GM19023 (cell line): ENCODE data around the gene TBC1D22A.
"Not testable (repeated sequence)": the region's sequence is repeated elsewhere in the genome, so short reads cannot be mapped to it uniquely, and the experiment has no call there.

ENCODE experiments used
- ATAC-seq: cut with Tn5 transposase; IDR thresholded peaks from one replicate; pipeline ENCODE4 v1.9.1; 2021; ENCODE audit warnings: mild to moderate bottlenecking, moderate library complexity; ENCODE audit not compliant: unreplicated experiment

TBC1D22A gene

GRCh38 chr22:47168900-47169800 lies 406.7 kb downstream of the TBC1D22A start:
- no peak for ATAC-seq

GRCh38 chr22:47169801-47170140 lies 407.3 kb downstream of the TBC1D22A start:
- no peak for ATAC-seq

- ATAC-seq: not testable (repeated sequence)
Observed at GRCh38 chr22:47170511-47171440, 408.3 kb downstream of the TBC1D22A start.

DNA sequence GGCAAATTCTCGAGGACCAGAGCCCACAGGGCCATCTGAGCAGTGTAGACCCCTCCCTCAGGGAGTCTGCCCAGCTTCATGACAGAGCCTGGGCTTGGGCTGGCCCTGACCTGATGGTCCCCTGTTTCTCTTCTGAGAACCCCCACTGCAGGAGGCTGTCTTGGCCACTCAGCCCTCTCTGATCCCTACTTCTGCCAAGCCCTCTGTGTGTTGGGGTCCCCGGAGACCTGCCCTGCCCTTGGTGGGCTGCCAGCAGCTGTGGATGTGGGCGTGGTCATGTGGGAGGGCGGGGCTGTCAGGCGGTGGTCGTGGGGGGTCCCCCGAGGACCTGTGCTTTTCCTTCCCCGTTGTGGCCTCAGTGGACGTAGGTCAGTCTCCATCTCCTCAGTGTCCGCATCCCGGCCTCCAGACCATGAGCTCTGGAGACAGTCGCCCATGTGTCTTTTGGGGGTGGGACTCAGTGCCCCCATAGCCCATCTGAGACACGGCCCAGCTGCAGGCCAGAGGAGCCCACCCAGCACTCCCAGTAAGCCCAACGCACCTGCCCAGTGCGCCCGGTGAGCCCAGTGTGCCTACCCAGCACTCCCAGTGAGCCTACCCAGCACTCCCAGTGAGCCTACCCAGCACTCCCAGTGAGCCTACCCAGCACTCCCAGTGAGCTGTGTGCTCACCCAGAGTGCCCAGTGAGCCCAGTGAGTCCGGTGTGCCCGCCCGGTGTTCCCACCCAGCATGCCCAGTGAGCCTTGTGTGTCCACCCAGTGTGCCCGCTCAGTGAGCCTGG lies 409.2 kb downstream of the TBC1D22A start:
- no peak for ATAC-seq

DNA sequence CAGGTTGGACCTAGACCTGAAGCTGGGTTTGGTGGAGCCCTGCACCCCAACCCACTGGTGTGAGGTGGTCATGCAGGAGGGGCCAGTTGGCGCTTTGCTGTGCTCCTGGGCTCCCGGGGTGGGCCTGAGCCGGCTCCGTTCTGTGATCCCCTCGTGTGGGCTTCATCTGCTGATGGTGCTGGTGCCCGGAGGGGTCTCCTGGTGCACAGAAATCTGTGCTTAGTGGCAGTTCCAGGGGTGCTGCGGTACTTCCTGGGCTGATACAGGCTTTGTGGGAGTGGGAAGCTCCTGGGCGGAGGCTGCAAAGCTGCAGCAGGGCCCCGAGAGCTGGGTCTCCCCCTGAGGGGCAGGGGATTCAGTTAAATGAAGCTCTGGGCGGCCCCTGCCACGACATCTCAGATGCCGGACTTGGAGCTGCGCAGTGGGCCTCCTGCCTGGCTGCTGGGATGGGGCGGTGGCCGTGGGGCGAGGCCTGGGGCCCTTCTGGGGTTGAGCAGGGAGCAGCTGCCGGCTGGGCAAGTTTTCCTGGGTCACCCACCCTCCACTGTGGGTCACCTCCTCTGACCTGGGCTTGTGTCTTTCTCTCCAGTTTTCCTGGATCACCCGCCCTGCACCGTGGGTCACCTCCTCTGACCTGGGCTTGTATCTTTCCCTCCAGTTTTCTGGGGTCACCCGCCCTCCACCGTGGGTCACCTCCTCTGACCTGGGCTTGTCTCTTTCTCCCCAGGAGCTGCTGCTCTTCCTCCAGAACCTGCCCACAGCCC lies 410.5 kb downstream of the TBC1D22A start:
- no peak for ATAC-seq

DNA sequence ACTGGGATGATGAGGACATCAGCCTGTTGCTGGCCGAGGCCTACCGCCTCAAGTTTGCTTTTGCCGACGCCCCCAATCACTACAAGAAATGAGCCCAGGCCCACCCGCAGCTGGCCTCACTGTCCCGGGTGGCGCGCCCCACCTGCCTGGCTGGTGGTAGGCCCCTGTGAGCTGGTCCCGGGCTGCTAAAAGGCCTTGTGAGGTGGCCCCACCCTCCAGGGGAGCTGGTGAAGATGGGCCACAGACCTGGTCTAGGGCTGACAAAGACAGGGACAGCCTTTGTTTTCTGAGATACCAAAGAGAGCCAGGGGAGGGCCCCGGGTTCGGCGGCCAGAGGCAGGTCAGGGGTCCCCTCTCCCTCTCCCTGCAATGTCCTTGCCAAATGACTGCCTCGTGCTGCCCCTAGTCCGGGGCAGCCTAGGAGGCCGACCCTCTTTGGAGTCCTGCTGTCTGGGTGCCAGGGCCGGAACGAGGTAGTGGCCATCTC lies 411.1 kb downstream of the TBC1D22A start:
- ATAC-seq: no peak

DNA sequence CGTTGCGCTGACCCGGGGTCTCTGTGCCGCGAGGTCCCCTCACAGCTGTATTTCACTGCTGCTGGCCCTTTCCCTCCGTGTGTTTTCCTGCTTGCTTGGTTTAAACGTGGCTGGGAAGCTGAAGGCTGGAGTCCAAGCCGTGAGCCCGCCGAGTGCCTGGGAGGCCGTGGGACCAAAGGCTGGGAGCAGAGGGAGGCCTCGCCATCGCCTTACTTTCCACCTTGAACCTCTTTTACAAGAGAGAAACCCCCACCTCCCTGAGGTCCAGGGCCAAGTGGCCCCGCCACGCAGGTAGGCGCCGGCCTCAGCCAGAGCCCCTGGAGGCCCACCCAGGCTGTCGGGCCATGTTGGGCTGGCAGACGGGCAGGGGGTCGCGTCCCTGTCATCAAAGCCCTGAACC lies 411.6 kb downstream of the TBC1D22A start:
- ATAC-seq: no peak

DNA sequence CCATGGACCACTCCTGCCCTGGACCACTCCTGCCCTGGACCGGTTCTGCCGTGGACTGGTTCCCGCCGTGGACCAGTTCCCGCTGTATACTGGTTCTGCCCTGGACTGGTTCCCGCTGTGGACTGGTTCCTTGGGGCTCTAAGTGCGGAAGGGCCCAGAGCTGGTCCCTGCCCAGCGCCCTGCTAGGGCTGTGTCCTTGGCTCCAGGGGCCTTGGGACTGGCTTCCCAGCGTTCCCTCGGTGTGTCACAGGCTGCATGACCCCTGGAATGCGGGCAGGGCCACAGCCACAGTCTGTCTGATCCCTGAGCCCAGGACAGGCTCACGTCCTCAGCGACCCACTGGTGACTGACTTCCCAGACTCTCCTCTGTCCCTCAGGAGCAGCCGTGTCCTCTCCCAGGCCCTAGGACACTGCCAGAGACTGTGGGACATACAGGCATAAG lies 412.2 kb downstream of the TBC1D22A start:
- ATAC-seq: no peak

GRCh38 chr22:47175151-47176025 lies 412.9 kb downstream of the TBC1D22A start:
- no peak for ATAC-seq

DNA sequence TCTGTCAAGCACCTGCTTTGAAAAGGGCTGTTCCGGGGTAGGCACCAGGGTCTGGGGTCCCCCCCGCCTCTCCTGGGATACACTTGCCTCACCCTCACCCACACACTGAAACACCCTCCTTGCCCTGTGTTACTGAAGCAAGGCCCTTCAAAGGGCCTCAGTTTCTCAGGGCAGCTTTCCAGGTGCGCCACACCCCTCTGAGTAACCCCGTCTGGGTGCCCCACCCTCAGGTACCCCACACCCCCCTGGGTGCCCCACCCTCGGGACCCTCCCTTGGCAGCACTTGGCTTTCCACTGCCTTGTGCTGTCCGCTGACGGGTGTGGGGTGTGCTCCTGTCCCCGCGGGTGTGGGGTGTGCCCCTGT lies 413.6 kb downstream of the TBC1D22A start:
- ATAC-seq: no peak

DNA sequence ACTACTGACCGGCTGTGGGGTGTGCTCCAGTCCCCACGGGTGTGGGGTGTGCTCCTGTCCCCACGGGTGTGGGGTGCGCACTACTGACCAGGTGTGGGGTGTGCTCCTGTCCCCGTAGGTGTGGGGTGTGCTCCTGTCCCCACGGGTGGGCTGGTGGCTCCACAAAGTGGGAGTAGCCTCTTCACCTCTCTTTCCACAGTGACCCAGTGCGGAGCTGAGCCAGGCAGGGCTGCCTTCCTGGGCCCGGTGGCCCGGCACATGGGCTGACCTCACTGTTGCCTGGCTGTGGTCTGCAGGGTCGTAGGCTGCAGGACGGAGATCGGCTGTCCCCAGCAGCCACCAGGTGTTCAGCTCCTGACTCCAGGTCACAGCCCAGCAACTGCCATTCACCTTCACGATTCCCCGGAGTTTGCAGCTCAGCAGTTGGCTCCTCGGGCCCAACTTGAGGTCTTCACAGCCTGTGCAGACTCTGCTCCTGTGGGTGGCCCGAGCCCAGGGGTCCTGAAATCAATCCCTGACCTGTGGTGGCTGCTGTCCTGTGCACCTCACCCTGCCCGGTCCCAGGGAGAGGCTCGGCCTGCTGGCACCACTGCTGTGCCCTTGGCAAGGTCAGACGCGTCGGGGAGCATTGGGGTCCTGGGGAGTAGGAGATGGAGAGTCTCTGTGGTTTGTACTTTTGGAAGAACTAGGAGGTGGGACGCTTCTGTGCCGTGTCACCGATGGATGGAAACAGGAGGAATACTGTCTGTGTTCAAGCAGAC lies 414.3 kb downstream of the TBC1D22A start:
- ATAC-seq: no peak

DNA sequence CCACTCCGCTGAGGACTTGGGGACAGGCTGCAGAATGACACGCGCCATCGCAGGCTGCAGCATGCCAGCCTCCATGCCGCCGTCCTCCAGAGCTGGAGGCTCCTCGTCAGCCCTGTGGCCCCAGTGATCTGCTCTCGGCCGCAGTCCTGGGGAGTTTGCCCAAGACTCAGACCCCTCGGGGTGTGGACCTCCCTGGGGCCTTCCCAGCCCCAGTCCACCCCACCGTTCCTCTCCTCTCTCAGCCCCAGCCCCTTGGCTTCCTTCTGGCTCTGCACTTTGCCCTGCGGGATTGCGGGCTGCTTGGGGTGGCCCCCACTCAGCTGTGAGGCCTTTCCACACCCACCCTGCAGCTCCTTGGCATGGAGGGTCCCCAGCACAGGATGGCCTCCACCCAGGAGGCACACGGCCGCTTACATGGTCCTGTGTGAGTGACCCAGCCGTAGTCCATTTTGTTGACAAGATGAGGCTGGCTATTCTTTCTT lies 414.9 kb downstream of the TBC1D22A start:
- ATAC-seq: no peak

- no peak for ATAC-seq
Observed at GRCh38 chr22:47178339-47178738, 415.9 kb downstream of the TBC1D22A start.

- ATAC-seq: no peak
Observed at GRCh38 chr22:47180796-47181195, 418.3 kb downstream of the TBC1D22A start.

DNA sequence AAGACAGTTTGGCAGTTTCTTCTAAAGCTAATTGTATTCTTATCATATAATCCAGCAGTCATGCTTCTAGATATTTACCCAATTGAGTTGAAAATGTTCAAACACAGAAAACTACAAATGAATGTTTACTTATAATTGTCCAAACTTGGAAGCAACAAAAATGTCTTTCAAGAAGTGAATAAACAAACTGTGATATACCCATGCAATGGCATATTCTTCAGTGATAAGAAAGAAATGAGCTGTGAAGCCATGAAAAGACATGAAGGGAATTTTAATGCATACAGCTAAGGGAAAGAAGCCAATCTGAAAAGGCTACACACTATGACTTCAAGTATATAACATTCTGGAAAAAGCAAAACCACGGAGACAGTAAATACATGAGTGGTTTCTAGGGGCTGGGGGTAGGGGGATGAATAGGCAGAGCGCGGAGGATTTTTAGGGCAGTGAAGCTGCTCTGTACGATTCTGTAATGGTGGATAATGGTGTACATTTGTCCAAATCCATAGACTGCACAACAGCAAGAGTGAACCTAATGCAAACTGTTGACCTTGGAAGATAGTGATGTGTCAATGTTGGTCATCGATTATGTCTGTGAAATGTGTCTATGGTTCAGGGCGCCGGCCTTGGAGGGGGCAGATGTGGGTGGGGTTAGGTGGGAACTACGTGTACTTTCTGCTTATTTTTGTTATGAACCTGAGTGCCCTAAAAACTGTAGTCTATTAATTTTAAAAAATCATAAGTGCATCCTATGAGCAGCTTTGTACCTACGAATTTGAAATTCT lies 424.9 kb downstream of the TBC1D22A start:
- no peak for ATAC-seq

DNA sequence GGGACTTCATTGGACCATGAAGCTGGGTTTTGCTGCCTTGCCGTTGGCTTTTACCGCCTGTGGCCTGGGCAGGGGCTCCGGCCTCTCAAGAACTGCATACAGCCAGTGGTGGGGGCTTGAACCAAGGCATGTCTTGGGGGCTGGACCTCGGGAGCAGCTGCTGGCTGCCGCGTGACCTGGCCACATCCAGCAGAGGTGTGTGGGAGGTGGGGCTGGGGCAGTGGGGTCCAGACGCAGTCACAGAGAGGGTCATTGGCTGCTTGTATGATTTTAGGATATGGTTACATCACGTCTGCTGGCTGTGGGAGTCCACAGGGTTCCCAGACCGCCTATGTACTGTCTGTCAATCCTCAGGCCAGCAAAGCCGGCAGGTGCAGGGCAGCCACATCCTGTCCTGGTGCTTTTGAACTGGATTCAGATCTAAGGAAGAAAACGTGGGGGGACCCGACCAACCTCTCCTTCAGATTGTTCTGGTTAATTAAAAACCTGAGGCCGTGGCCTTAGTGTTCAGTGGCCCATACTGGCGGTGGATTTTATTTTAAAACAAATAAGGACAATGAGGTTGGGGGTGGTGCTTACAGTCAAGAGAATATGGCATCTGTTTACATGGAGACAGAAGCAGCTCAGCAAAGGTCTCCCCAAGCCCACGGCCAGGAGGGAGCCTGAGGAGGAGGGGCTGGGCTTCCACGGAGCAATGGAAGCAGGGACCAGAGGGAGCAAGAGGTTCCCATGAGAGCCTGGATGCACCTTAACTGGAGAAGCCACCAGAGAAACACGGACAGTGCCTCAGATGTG lies 426.0 kb downstream of the TBC1D22A start:
- ATAC-seq: no peak
